ENCODE results near the gene TSPAN14. TPM values are rescaled to one million over a fixed set of nuclear protein-coding genes. Genes with fewer than 3 reads are reported as not detected.

Gene TSPAN14
- total RNA-seq, 2 donors from 2014 or later: 24.2 to 34.7 TPM

DNA sequence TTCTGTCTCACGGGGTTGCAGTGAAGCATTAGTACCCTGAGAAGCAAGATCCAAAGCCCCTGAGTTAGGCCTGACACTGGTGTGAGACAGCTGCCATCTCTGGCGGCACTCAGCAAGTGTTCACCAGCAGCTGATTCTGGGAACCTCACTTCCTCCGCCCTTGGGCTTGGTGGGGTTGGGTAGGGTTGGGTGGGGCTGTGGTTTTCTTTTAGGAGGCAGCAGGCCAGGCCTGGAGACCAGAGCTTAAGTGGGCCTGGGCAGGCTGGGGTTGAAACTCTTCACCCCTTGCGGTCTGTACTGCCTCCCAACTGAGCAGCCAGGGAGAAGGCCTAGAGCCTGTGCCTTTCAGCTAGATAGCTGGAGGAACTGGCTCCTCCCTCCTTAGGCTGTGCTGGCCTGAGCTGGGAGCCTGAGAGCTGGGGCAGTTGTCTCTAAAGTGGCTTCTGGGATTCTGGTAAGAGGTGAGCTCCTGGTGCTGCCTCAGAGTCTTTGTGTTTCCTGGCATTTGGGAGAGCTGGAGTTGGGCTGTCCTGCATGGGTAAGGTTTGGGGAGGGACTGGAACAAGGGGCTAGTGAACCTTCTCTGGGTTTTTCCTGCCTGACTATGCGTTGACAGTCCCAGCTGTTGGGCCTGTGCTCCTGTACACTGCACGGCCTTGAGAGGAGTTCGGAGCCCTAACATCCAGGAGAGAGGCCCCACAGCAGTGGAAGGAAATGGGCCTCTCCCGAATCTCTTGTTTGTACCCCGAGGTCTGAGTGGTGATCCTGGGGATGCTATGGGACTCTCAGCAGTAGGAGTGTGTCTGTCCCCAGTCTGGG lies 5.1 kb downstream of the TSPAN14 start:
- peaks cover 0 to 90% of the 10 kb centered on the region in 2 donors for H3K4me1 ChIP-seq
- peak; percentile 85 for DNase-seq (ENCODE audit: low spot score)
- H3K27me3 ChIP-seq: no peaks in the 10 kb centered on the region
- H3K36me3 ChIP-seq: no peaks in the 10 kb centered on the region
- no peaks in the 10 kb centered on the region for H3K9me3 ChIP-seq
- peak overlapping the region; percentile 73 to 80 for H3K27ac ChIP-seq
- TF ChIP-seq CTCF (IDR thresholded peaks at IDR 0.05): peak in 1 of 2 donors; percentile 20
- peak overlapping the region in 1 of 2 donors; percentile 6 for H3K4me3 ChIP-seq

DNA sequence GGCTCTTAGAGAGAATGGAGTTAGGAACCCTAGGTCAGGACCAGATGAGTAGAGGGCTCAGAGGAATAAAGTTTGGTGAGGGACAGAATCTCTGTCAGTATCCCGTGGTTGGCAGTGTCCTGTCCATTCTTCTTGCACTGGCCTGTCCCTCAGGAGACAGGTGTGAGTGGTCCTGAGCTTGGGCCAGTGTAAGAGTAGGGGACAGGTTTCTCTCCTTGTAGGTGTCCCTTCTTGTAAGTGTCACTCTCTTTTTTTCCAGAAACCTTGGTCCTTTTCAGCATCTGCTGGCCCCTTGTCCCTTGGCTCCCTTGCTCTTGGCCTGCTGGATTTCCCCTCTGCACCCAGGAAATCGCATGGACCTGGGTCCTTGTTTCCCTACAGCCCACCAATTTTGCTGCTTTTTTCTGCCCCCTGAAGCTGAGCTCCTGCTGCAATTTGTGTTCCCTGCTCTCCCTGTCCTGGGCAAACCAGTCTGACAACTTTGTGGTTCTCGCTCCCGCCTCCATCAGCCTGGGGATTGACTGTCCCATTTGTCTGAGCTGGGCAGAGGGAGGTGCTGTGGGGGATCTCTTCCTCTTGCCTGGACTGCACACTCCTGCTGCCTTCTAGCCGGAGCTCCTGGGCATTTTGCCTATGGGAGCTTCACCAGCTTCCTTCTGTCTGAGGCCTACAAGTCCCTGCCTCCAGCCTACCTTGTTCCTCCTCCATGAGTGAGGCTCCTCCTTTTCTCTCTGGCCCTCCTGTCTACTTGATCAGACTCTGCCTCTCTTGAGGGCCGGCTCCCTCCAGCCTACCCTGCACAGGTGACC lies 6.5 kb downstream of the TSPAN14 start:
- Histone ChIP-seq H3K27me3 (no peaks in the 10 kb centered on the region), H3K9me3 (no peaks in the 10 kb centered on the region), H3K4me3 (no peak overlapping the region), H3K4me1 (peaks cover 0 to 100% of the 10 kb centered on the region in 2 donors), H3K36me3 (no peaks in the 10 kb centered on the region), H3K27ac (peak overlapping the region; percentile 63 to 73)
- TF ChIP-seq CTCF (IDR thresholded peaks at IDR 0.05): no peak
- no peak for DNase-seq (ENCODE audit: low spot score)

GRCh38 chr10:80461208-80462183 lies 7.4 kb downstream of the TSPAN14 start:
- Histone ChIP-seq H3K27me3 (no peaks in the 10 kb centered on the region), H3K27ac (peak overlapping the region; percentile 73 to 77), H3K4me1 (peaks cover 0 to 100% of the 10 kb centered on the region in 2 donors), H3K4me3 (no peak overlapping the region), H3K36me3 (no peaks in the 10 kb centered on the region), H3K9me3 (no peaks in the 10 kb centered on the region)
- TF ChIP-seq CTCF (IDR thresholded peaks at IDR 0.05): no peak
- no peak for DNase-seq (ENCODE audit: low spot score)

DNA sequence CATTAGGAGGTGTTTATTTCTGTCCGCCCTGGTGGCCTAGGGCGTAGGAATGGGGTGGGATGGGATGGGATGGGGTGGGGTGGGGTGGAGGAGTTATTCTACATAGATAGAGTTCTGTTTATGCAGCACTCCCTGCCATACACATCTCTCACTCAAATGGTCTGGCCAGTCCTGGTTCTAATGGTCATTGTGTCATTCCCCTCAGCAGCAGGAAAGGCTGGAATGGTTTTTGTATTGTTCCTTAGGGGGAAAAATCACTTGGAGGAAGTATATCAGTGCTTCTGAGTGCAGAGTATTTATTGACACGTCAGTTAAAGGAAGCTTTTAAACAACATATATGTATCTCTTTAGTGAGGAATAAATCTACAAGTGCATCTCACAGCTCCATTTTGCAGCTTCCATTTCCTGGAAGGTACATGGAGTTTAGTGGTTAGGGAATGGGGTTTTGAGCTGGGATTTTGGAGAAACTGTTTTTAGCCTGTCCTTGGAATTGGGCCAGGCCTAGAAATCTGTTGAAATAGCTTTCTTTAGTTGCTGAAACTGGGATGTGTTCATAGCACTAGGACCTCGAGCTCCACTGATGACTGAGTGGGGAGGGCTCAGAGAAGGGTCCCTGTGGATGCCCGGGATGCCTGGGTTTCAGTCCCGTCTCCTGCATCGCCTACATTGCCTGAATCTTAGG lies 8.3 kb downstream of the TSPAN14 start:
- H3K4me3 ChIP-seq: no peak overlapping the region
- no peak for DNase-seq (ENCODE audit: low spot score)
- H3K36me3 ChIP-seq: no peaks in the 10 kb centered on the region
- H3K27ac ChIP-seq: peak overlapping the region; percentile 73 to 77
- H3K4me1 ChIP-seq: peaks cover 0 to 100% of the 10 kb centered on the region in 2 donors
- no peaks in the 10 kb centered on the region for H3K9me3 ChIP-seq
- H3K27me3 ChIP-seq: no peaks in the 10 kb centered on the region
- no peak for TF ChIP-seq CTCF (IDR thresholded peaks at IDR 0.05)
